Superior temporal gyrus (tissue), 1 donor: ENCODE results near the gene NAPG.
"Not testable (repeated sequence)": the region's sequence is repeated elsewhere in the genome, so short reads cannot be mapped to it uniquely, and the experiment has no call there.

Source experiments
- DNase-seq: peaks from one replicate; pipeline ENCODE4 v3.0.0-alpha.2; 2016; ENCODE audit errors: extremely low spot score

Gene NAPG

DNA sequence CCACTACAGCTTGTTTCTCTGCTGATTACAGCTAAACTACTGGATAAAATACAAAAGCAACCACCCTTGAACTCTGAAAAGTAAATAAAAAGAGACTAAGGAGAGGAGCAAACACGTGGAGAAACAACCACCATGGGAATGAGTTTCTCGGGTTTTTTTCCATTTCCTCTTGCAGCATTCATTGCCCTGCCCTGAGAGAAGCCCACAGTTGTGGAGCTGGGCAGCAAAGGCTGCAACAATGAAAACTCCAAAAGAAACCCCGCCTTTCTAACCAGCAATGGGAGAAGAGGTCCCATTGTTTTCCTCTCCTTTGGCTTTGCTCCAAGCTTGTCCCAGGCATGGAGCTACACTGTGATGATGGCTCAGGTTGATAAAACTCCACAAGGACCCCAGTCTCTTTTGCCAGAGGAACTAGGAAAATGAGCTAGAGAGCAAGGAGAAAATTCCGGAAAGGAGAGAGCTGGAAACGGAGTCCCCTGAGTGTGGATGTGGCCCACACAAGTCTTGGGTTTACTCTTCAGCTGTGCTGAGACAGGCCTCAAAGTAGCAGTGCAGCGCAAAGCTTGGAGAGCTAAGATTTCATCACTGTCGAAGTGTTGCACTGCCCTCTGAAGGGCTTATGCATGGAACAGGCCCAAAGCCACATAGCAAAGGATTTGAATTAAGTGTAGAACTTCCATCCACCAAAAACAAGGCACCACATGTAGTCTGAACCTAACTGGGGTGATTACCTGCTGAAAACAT is 20.9 kb downstream of the NAPG start:
- peak; percentile 43 for DNase-seq

GRCh38 chr18:10552226-10552625 is 26.4 kb downstream of the NAPG start:
- DNase-seq = no peak

GRCh38 chr18:10556251-10556650 is 30.4 kb downstream of the NAPG start:
- peak; percentile 3 for DNase-seq

DNA sequence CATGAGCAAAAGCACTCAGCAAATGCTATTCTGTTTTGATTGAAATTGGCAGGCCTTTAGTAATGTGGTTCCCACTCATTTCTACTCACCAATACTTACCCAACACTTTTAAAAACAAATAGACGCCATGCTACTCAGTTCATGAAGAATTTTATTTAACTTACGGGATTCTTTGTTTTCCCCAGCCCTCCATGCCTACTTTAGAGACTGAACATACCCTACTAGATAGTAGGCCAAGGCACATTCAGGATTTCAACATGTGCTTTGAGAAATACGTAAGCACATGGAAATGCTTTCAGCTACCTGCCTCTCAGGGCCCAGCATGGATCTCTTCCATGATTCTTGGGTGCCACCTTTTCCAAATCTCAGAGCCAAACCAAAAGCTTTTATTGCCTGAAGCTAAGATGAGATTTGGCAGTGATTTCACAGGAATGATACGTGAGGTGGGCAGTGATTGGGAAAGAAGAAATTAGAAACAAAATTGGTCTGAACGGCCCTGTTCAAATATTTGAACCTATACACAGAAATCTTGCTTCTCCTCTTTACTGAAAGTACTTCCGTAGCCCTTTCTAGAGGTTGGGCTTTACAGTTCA is 31.4 kb downstream of the NAPG start:
- peak; percentile 4 for DNase-seq

- DNase-seq = peak; percentile 5
These were observed 32.6 kb downstream of the NAPG start for GRCh38 chr18:10558243-10558966.

DNA sequence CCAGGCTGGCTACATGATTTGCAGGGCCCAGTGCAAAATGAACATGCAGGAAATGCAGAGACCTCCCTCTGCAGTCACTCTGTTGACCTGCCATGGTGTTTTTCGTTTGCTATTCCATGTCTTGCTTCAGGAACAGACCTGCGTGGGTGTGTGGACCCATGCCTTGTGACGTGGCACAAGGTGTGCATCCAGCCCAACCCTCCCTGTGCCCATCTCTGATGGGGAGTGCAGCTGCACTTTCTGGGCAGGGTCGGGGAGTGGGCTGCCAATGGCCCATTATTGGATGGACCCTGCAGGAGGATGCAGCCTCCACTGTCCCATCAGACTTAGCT is 33.1 kb downstream of the NAPG start:
- no peak for DNase-seq

DNA sequence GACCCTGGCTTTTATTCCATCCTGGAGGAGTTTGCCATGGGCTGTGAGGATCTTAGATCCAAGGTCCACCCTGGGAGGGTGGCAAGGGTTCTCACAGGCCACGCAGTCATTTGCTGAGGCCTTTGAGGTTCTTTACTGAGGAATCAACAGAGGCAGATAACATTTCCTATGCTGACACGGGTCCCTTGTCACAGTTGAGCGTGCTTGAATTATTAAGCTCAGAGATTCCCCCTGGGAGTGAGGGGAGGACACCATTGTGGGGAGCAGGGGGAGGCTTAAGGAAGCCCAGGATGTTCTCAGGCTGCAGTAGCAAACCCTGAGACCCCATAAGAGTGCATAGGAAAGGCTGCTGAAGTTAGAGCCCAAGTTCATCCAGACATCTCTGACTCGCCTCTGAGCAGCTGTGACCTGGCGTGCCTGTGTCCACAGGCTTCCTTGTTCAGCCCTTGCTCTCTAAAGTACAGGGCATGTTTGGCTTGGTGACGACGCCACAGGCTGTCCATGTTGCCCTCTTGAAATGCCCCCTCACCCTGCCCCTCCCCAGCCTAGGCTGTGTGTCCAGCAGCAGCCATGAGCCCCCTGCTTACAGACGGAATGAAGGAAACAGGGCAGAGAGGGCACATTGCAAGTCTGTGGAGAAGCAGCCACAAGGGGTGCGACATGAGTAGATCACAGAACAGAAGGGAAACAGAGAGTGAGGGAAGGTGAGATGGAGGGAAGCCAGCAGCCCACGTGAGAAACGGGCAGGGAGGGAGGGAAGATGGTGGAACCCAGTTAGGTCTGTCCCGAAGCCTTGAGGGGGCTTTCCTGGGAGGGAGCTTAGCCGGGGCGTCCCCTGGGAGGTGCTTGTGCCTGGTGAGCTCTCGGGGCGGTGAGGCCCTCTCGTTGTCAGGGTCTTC is 34.0 kb downstream of the NAPG start:
- peak; percentile 24 for DNase-seq

DNA sequence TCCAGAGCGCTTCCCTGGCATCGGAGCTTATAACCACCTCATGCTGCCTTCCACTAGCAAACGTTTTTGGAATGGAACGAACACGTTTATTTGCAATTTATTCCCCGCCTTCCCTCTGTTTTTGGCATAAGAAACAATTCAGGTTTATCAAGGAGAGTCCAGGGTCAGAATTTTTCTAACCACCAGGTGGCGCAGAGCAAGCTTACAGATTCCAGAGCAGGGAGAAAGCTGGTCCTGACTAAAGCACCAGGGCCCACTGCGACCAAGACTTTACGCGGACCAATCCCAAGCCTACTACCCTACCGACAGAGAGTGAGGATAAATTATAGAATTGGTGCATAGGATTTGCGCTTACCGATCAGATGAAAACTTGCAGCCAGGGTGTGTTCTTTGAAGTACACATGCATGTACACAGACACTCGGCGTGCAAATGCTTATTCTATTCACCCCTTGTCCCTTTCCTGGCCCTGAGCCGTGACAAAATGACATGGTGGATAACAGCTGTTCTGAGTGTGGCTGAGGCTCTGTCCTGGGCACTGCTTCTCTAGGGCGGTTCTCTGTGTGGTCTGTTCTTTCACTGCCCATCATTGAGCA is 34.7 kb downstream of the NAPG start:
- DNase-seq = peak; percentile 96

GRCh38 chr18:10562773-10563160 is 36.9 kb downstream of the NAPG start:
- DNase-seq = no peak

GRCh38 chr18:10563886-10564285 is 38.1 kb downstream of the NAPG start:
- peak; percentile 49 for DNase-seq

GRCh38 chr18:10564975-10565773 is 39.3 kb downstream of the NAPG start:
- no peak for DNase-seq

DNA sequence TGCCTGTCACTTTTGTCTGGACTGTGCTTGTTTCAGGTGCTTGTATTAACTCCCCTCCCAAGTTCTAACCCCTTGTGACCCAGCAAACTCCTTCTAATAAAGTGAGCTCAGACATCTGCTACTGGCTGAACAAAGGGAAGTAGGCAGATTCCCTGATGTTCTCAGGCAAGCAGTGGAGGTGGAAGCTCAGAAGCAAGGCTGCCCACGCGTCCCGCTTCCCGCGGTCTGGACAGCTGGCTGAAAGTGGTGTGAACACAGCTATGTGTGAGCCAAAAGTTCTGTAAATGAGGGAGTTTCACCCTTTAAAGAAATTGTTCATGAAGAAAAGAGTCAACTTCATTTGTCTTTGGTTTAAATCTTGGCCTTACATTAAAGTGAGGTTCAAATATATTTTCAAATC is 40.0 kb downstream of the NAPG start:
- peak; percentile 62 for DNase-seq

DNA sequence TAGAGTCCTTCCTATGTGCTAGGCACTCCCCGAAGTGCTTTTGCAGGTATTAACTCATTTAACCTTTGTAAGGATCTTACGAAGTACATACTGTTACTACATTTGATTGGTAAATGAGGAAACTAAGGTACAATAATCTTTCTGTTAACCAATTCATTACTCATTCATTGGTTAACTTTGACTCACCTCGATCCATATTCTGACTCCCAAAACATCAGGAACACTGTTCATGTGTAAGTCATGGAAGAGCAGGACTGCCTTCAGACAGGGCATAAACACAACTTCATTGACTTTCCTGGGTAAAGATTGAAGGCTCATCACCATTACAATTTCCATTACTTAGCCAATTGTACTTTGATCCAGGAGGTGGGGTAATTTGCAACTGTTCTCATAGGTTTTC is 40.6 kb downstream of the NAPG start:
- DNase-seq = no peak

DNA sequence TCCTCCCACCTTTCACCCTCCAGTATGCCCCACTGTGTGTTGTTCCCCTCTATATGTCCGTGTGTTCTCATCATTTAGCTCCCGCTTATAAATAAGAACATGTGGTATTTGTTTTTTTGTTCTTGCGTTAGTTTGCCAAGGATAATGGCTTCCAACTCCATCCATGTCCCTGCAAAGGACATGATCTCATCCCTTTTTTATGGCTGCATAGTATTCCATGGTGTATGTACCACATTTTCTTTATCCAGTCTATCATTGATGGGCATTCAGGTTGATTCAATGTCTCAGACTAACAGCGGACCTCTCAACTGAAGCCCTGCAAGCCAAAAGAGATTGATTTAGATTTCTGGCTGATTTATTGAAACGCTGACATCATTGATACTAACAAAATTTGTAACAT is 44.1 kb downstream of the NAPG start:
- not testable (repeated sequence) for DNase-seq

DNA sequence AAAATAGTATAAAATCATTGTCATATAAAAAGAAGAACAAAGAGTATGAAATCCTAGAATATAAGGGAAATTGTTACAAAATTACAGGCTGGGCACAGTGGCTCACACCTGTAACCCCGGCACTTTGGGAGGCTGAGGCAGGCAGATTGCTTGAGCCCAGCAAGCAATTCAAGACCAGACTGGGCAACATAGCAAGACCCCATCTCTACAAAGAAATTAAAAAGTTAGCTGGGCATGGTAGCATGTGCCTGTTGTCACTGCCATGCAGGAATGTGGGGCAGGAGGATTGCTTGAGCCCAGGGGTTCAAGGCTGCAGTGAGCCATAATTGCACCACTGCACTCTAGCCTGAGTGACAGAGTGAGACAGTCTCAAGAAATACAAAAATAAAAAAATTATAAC is 44.8 kb downstream of the NAPG start:
- no peak for DNase-seq

DNA sequence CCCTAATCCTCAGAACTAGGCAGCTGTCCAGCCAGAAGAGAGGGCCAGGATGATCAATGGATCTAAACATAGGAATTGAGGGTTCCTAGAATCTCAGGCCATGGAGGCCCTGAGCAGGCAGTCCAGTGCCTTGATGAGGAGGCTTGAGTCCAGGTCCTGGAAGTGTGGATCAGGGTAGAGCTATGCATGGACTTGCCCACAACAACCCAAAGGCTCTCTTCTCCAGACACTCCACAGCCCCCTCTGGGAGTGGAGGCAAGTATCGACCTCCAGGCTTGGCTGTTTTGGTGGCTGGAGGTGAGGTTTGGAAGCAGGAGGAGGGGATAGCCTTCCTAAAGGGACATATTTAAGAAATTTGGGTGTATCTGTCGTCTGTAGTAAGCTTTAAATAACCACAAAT is 45.7 kb downstream of the NAPG start:
- no peak for DNase-seq

DNA sequence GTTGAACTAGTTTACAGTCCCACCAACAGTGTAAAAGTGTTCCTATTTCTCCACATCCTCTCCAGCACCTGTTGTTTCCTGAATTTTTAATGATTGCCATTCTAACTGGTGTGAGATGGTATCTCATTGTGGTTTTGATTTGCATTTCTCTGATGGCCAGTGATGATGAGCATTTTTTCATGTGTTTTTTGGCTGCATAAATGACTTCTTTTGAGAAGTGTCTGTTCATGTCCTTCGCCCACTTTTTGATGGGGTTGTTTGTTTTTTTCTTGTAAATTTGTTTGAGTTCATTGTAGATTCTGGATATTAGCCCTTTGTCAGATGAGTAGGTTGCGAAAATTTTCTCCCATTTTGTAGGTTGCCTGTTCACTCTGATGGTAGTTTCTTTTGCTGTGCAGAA is 47.4 kb downstream of the NAPG start:
- not testable (repeated sequence) for DNase-seq

- not testable (repeated sequence) for DNase-seq
These were observed 48.6 kb downstream of the NAPG start for GRCh38 chr18:10574412-10574811.

- not testable (repeated sequence) for DNase-seq
These were observed 52.2 kb downstream of the NAPG start for GRCh38 chr18:10577842-10578572.

DNA sequence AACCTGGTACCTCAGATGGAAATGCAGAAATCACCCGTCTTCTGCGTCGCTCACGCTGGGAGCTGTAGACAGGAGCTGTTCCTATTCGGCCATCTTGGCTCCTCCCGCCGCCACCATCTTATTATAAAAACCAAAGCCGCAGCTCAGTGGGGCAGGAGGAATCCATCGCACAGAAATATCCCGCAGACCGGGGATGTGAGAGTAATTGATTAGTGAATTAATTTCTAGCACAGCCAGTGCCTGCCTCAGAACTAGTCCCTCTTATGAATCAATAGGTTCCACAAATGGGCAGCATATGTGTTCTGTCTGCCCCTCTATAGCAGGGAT is 52.7 kb downstream of the NAPG start:
- not testable (repeated sequence) for DNase-seq
